Hepatocyte (in vitro differentiated cells): ENCODE measurements around the gene COX6B1.

Experiments
- CTCF ChIP-seq: fragments of 200-600 bp; sonication (generic); IDR thresholded peaks from 2 replicates; pipeline ENCODE4 v1.5.1; 2016; ENCODE audit warnings: antibody characterized with exemption, mild to moderate bottlenecking; ENCODE audit not compliant: poor library complexity
- EZH2 ChIP-seq: fragments of 200-600 bp; sonication (generic); IDR thresholded peaks from 2 replicates; pipeline ENCODE4 v1.6.1; 2016; ENCODE audit warnings: antibody characterized with exemption, mild to moderate bottlenecking, borderline replicate concordance
- EZH2phosphoT487 ChIP-seq: fragments of 200-600 bp; sonication (generic); IDR thresholded peaks from one replicate; pipeline ENCODE4 v1.6.1; 2018; ENCODE audit warnings: antibody characterized with exemption, mild to moderate bottlenecking, low read depth, moderate library complexity; ENCODE audit not compliant: unreplicated experiment, severe bottlenecking

GRCh38 chr19:35693422-35693821 lies 45.3 kb downstream of the COX6B1 start:
- TF ChIP-seq EZH2phosphoT487: no peak
- TF ChIP-seq CTCF: no peak
- TF ChIP-seq EZH2: no peak
